ENCODE data around the gene PPL.
A peak's percentile ranks its signal among the peaks of the same experiment; 100 is the strongest.
"Not testable (repeated sequence)": the region's sequence is repeated elsewhere in the genome, so short reads cannot be mapped to it uniquely, and the experiment has no call there.

The PPL gene

DNA sequence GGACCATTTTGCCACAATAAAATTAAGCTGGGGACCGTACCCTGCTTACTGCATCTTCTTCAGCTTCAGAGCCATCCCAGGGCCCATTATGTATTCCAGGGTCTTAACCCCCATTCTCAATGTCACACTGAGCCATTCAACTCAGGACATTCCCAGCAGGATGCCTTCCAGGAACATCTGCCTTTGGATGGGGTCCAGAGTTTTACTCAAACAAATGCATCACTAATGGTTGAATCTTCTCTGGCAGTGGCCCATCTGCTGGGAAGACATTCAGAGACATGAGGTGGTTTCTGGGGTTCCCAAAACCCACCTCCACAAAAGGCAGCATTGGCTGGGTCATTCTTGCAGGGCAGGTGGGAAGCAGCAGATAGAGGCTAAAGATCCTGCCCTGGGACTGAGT lies 17.8 kb upstream of the PPL start:
- no peak overlapping the region for H3K27ac ChIP-seq
- TF ChIP-seq, protein P1, sequence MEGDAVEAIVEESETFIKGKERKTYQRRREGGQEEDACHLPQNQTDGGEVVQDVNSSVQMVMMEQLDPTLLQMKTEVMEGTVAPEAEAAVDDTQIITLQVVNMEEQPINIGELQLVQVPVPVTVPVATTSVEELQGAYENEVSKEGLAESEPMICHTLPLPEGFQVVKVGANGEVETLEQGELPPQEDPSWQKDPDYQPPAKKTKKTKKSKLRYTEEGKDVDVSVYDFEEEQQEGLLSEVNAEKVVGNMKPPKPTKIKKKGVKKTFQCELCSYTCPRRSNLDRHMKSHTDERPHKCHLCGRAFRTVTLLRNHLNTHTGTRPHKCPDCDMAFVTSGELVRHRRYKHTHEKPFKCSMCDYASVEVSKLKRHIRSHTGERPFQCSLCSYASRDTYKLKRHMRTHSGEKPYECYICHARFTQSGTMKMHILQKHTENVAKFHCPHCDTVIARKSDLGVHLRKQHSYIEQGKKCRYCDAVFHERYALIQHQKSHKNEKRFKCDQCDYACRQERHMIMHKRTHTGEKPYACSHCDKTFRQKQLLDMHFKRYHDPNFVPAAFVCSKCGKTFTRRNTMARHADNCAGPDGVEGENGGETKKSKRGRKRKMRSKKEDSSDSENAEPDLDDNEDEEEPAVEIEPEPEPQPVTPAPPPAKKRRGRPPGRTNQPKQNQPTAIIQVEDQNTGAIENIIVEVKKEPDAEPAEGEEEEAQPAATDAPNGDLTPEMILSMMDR (conservative IDR thresholded peaks at IDR 0.05) = no peak

DNA sequence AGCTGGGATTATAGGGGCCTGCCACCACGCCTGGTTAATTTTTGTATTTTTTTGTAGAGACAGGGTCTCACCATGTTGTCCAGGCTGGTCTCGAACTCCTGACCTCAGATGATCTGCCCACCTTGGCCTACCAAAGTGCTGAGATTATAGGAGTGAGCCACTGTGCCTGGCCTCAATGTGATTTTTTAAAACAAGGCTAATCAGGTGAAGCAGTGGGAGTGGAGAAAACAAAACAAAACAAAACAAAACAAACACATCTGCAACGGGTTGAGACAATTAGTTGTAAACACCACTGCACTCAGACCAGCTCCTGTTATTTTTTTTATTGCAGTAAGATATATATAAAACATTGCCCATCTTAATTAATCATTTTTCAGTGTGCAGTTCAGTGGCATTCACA lies 14.6 kb upstream of the PPL start:
- not testable (repeated sequence) for H3K27ac ChIP-seq

DNA sequence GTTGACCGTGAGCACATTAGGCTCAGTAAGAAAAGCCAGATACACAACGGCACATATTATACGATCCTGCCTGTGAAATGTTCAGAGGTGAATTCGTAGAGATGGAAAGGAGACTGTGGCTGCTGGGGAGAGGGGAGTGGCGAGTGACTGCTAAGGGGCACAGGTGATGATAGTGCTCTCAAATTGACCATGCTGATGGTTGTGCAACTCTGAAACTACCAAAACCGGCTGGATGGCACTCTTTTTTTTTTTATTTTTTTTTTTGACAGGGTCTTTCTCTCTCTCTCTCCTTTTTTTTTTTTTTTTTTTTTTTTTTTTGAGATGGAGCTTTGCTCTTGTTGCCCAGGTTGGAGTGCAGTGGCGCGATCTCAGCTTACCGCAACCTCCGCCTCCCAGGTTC lies 13.0 kb upstream of the PPL start:
- TF ChIP-seq, protein P1 (conservative IDR thresholded peaks at IDR 0.05) = no peak
- H3K27ac ChIP-seq = no peak overlapping the region

DNA sequence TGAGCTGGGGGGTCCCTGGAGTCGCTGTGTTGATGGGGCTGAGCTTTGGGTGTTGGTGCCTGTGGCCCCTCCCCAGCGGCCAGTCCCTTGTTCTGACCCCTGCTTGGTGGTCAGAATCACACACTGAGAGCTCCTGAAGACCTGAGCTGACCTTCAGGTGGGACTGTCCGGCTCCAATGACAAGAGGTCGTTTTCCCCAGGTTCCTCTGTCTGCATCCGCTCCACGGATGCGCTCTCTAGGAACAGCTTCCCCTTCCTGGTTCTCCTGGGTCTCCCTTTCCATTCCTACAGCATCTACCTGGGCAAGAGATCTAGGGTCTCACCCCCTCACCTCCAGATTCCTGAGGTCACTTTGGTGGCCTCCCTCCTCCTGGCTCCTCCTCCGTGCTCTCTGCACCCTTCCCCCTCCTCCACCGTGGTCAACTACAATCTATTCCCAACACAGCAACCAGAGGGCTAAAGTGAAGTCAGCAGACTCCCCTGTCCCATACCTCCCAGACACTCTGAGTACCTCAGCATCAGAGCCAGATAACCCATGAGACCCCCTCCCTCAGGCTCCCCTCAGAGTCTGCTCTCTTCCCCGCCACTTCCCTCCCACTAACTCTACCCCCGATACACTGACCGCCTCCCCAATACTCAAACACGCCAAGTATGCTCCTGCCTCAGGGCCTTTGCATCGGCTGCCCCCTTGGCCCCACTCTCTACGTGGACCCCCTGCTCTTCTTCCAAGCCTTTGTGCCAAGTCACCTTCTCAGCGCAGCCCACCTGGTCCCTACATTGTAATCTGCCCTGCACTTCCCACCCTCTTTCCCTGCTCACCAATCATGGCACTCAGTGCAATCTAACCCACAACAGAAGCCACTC lies 12.2 kb upstream of the PPL start:
- TF ChIP-seq, protein P1 (conservative IDR thresholded peaks at IDR 0.05) = no peak

DNA sequence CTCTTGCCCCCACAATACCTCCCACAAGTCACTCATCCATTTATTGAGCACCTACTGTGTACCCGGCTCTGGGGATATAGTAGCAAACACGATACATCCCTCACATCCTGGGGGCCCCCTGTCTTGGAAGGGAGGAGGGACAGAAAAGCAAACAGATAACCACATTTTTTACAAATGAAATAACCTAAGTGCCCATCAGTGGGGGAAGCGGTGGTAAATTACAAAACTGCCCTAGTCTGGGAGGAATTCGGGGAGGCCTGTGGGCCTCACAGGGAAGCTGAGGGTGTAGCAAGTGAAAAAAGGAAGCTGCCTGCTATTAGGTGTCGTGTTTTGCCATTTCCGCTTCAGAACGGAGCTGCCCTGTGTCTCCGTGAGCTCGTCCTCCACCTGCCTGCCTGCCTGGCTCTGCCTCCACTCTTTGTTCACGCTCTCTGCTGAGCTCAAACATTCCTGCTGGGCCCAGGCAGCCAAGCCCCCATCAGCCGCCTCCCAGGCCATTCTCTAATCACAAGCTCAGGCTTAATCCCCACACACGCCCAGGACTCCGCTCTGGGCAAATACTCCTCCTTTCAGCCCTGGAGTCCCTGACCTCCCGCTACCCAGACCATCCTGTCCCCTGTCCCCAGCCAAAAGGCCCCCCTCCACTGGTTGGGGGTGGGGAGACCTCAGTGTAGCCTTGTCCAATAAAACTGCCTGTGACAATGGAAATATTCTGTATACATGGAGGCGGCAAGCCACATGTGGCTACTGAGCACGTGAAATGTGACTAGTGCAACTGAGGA lies 11.0 kb upstream of the PPL start:
- H3K27ac ChIP-seq = no peak overlapping the region
- TF ChIP-seq, protein P1 (conservative IDR thresholded peaks at IDR 0.05) = no peak

More for the DNA sequence above, 12.2 kb upstream of the PPL start:
- H3K27ac ChIP-seq = no peak overlapping the region

DNA sequence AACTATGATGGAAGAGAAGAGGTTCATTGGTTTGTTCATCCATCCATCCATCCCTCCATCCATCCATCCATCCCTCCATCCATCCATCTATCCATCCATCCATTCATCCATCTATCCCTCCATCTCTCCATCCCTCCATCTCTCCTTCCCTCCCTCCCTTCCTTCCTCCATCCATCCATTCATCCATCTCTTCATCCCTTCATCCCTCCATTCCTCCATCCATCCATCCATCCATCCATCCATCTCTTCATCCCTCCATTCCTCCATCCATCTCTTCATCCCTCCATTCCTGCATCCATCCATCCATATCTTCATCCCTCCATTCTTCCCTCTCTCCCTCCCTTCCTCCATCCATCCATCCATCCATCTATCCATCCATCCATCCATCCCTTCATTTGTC lies 10.0 kb upstream of the PPL start:
- TF ChIP-seq, protein P1 (conservative IDR thresholded peaks at IDR 0.05) = no peak
- H3K27ac ChIP-seq = no peak overlapping the region

DNA sequence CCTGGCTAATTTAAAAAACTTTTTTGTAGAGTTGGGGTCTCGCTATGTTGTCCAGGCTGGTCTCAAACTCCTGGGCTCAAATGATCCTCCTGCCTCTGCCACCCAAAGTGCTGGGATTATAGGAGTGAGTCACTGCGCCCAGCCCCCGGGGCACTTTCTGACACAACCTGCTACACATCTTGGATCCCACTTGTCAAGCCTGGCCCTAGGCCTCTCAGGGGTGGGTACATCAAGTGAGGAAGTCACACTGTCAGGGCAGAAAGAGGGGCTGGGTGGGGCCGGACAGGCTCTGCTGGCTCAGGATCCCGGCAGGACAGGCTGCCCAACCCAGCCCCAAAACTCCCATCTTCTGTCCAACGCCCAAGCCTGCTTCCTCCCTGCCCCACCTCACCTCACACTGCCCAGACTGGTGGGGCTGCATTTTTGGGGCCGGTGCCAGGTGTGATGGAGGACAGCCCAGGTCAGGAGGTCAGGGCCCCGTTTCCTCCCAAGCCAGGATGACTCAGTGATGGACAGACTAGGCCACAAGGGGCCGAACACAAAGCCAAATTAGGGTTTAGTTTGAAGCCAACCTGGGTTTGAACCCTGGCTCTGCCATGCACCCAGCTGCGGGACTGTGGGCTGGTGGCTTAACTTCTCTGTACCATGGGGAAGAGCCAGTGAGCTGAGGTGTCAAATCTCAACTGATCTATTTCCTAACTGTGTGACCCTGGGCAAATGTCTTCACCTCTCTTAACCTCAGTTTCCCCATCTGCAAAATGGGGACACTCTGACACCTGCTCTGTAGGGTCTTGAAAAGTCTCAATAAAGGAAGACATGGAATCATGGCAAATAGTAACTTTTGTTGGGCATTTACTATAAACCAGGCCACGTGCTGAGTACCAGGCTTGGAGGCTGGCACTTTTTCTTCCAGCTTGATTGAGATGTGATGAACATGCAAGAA lies 8.9 kb upstream of the PPL start:
- peak overlapping the region; percentile 26; the same call in 1 of the 2 replicates for H3K27ac ChIP-seq

More for the DNA sequence above, 8.9 kb upstream of the PPL start:
- TF ChIP-seq, protein P1 (conservative IDR thresholded peaks at IDR 0.05) = no peak

Data from VCaP (cell line).